Mucosa of descending colon (tissue), 3 donors: Measurements from ENCODE around the gene BPIFB3. TPM values are rescaled to one million over a fixed set of nuclear protein-coding genes. Genes with fewer than 3 reads are reported as not detected.

Experiments
- ATAC-seq: fragments of 200-7000 bp; cut with Tn5 transposase; one replicate; pipeline ENCODE4 v1.9.1; 2020; ENCODE audit warnings: mild to moderate bottlenecking, moderate library complexity
- DNase-seq, 3 donors: peaks; one replicate each; pipeline ENCODE4 v3.0.0-alpha.2; 2020
- H3K36me3 ChIP-seq: fragments of 200-600 bp; one replicate; pipeline ENCODE4 v1.8.0; 2021; ENCODE audit warnings: low read depth, mild to moderate bottlenecking
- H3K4me1 ChIP-seq: fragments of 200-600 bp; one replicate; pipeline ENCODE4 v1.8.0; 2021; ENCODE audit warnings: low read depth, mild to moderate bottlenecking
- H3K4me3 ChIP-seq: fragments of 200-600 bp; one replicate; pipeline ENCODE4 v1.8.0; 2021; ENCODE audit warnings: mild to moderate bottlenecking
- H3K9me3 ChIP-seq: fragments of 200-600 bp; one replicate; pipeline ENCODE4 v1.8.0; 2021; ENCODE audit warnings: mild to moderate bottlenecking
- intact Hi-C, 2 donors: fragments of 100-400 bp; cut with DNase I in 1 of 2; cut with micrococcal nuclease in 1 of 2; formaldehyde crosslinking; loops; one replicate each; pipeline versions ENCODE4 v1.11.0 to v1.11.1; 2022; cut with DNase I, micrococcal nuclease
- total RNA-seq, 3 donors: library from RNA; stranded (reverse); fragmentation: NEBNext Ultra II Directional in 2 of 3; extraction: Animal tissue kit (Norgen Biotek cat#: 25700) in 2 of 3; gene quantifications; one replicate each; pipeline versions ENCODE4 v1.2.1 to v1.2.4, GENCODE V29; 2021 to 2023
- TF ChIP-seq, protein P1 (sequence below): fragments of 200-600 bp; IDR thresholded peaks from one replicate; pipeline ENCODE4 v1.8.0; 2022; ENCODE audit warnings: antibody characterized with exemption, mild to moderate bottlenecking
- donor health status: DM: no; HTN: no; CAD: no; lungs with moderate emphysema.
- donor health status: DM: no; HTN: no; CAD: no.
- donor health status: DM: no; HTN: yes; CAD: no.

BPIFB3 gene
- total RNA-seq, 3 donors from 2014 or later = not detected

DNA sequence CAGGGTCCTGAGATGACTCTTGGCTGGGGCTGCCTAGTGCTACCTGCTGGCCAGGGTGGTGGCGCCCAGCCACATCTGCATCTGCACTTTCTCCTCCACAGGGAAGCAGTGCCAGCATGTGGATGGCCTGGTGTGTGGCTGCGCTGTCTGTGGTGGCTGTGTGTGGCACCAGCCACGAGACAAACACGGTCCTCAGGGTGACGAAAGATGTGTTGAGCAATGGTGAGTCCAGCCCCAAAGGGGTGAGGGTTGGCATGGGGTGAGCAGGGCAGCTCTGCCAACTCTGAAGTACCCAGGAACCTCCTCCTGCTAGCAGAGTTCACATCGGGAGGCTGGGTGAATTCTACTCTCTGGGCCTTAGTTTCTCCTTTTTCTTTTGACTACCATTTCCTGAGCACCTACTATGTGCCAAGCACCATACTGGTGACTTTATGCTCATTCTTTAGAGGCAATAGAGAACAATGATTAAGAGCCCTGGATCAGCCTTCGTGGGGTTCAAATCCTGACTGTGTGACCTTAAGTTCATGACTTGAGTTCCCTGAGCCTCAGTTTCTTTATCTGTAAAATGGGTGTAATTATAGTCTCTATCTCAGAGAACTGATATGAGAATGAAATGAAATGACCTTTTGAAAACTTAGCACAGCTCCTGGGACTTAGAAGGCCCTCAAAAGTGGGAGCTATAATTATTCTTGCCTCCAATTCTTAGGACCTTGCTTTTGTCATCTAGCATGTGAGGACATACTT, 27.9 kb downstream of the BPIFB3 start:
- no peaks in the 10 kb centered on the region for H3K36me3 ChIP-seq
- intact Hi-C loops = no loop called here
- no peaks in the 10 kb centered on the region for H3K4me1 ChIP-seq
- ATAC-seq (no peak), DNase-seq (no peak)
- TF ChIP-seq, protein P1, sequence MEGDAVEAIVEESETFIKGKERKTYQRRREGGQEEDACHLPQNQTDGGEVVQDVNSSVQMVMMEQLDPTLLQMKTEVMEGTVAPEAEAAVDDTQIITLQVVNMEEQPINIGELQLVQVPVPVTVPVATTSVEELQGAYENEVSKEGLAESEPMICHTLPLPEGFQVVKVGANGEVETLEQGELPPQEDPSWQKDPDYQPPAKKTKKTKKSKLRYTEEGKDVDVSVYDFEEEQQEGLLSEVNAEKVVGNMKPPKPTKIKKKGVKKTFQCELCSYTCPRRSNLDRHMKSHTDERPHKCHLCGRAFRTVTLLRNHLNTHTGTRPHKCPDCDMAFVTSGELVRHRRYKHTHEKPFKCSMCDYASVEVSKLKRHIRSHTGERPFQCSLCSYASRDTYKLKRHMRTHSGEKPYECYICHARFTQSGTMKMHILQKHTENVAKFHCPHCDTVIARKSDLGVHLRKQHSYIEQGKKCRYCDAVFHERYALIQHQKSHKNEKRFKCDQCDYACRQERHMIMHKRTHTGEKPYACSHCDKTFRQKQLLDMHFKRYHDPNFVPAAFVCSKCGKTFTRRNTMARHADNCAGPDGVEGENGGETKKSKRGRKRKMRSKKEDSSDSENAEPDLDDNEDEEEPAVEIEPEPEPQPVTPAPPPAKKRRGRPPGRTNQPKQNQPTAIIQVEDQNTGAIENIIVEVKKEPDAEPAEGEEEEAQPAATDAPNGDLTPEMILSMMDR = no peak
- H3K4me3 ChIP-seq = no peak overlapping the region
- no peaks in the 10 kb centered on the region for H3K9me3 ChIP-seq

DNA sequence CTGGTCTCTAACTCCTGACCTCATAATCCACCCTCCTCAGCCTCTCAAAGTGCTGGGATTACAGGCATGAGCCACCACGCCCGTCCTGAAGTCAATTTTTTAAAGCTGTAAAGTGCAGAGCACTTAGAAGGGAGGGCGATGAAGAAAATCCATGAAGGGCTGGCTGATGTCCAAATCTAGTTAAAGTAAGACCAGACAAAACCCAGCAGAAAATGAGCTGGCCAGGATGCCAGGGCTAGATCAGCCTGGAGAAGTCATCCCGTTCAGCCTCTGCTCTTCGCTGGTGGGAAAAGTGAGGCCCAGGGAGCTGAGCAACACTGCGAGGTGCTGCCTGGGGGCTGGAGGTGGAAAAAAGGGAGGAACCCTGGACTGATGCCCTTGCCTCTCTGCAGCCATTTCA, 28.8 kb downstream of the BPIFB3 start:
- TF ChIP-seq, protein P1 = no peak
- intact Hi-C loops = no loop called here
- H3K4me1 ChIP-seq = no peaks in the 10 kb centered on the region
- no peak for DNase-seq
- no peak overlapping the region for H3K4me3 ChIP-seq
- H3K9me3 ChIP-seq = no peaks in the 10 kb centered on the region
- ATAC-seq = no peak
- H3K36me3 ChIP-seq = no peaks in the 10 kb centered on the region

DNA sequence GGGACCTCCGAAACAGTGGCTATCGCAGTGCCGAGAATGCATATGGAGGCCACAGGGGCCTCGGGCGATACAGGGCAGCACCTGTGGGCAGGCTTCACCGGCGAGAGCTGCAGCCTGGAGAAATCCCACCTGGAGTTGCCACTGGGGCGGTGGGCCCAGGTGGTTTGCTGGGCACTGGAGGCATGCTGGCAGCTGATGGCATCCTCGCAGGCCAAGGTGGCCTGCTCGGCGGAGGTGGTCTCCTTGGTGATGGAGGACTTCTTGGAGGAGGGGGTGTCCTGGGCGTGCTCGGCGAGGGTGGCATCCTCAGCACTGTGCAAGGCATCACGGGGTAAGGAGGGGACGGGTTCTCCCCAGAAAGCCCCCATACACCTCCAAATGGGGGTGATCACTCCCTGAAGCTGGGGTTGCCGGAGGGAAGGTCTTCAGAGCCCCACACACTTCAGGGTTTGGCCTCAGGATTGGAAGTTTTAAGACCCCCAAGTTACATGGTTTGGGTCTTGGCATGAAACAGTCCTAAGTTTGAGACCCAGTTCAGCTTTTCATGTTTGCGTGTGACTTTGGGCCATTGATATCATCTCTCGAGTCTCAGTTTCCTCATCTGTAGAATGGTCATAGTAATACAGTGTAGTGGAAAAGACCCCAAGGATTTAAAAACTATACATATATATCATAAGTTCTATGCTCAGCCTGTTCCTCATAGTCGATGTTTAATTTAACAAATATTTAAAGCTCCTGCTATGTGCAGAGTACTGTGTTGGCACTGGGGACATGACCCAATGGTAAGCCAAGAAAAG, 30.0 kb downstream of the BPIFB3 start:
- DNase-seq = no peak
- Histone ChIP-seq H3K9me3 (no peaks in the 10 kb centered on the region), H3K36me3 (no peaks in the 10 kb centered on the region), H3K4me3 (no peak overlapping the region), H3K4me1 (no peaks in the 10 kb centered on the region)
- intact Hi-C loops = no loop called here
- TF ChIP-seq, protein P1 = no peak
- no peak for ATAC-seq

DNA sequence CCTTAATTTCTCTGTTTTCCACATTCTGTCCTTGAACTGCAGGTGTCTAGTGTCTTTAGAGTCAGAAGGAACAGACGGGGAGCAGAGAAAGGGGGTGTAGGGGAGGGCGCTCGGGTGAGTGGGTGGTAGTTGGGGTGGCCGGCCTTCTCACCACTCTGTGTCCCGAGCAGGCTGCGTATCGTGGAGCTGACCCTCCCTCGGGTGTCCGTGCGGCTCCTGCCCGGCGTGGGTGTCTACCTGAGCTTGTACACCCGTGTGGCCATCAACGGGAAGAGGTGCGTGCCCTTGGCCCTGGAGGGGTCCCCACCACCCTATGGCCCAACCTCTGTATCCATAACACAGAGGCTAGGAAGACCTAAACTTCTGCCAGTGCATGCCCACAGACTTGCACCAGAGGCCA, 31.0 kb downstream of the BPIFB3 start:
- TF ChIP-seq, protein P1 = no peak
- intact Hi-C loops = no loop called here
- no peak for ATAC-seq
- Histone ChIP-seq H3K4me3 (no peak overlapping the region), H3K9me3 (no peaks in the 10 kb centered on the region), H3K4me1 (no peaks in the 10 kb centered on the region), H3K36me3 (no peaks in the 10 kb centered on the region)
- no peak for DNase-seq

DNA sequence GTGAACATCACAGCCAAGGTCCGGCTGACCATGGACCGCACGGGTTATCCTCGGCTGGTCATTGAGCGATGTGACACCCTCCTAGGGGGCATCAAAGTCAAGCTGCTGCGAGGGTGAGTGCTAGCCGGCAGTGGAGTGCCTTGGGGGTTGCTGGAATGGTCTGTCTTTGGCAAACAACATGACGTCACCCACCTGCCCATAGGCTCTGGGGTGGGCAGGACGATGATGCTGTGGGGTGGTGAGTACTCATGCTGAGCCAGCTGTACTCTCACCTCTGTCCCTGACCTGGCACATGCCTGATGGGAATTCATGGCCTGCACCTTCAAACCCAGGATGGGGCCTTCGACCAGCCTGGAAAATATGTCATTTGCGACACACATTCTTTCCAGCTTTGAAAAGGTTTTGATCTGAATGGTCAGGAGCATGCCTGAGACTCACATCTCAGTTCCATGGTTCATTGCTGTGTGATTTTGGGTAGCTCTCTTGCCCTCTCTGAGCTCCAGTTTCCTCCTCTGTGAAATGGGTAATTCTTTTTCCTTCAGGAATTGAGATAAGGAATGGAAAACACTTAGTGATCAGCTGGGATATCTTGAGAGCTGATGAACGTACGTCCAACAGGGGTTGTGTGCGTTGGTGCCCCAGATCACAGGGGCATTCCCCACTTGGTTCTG, 32.5 kb downstream of the BPIFB3 start:
- Histone ChIP-seq H3K9me3 (no peaks in the 10 kb centered on the region), H3K4me1 (no peaks in the 10 kb centered on the region), H3K4me3 (no peak overlapping the region), H3K36me3 (no peaks in the 10 kb centered on the region)
- DNase-seq = no peak
- ATAC-seq = no peak
- intact Hi-C loops = no loop called here
- TF ChIP-seq, protein P1 = no peak
